ENCODE data around the gene MYLK4. TPM values are rescaled to one million over a fixed set of nuclear protein-coding genes. Genes with fewer than 3 reads are reported as not detected.

Gene MYLK4
- total RNA-seq, 1 donor from 2014 or later = 0.26 TPM

- no peak overlapping the region for H3K4me3 ChIP-seq (ENCODE audit: low read depth, low read length)
- DNase-seq (ENCODE audit: low read depth) = peak; percentile 48
- no peaks in the 10 kb centered on the region for H3K27me3 ChIP-seq (ENCODE audit: control insufficient read depth, insufficient read depth, low read length)
- no peaks in the 10 kb centered on the region for H3K36me3 ChIP-seq (ENCODE audit: control insufficient read depth, insufficient read depth, low read length)
- FAIRE-seq = no peak
- no peak for TF ChIP-seq CTCF (IDR thresholded peaks at IDR 0.05; ENCODE audit: insufficient read depth, low read length, severe bottlenecking)
Observed at GRCh38 chr6:2651961-2652360, 98.8 kb downstream of the MYLK4 start.

GRCh38 chr6:2651536-2651935 lies 99.2 kb downstream of the MYLK4 start:
- TF ChIP-seq CTCF (IDR thresholded peaks at IDR 0.05; ENCODE audit: insufficient read depth, low read length, severe bottlenecking) = no peak
- no peak overlapping the region for H3K4me3 ChIP-seq (ENCODE audit: low read depth, low read length)
- no peaks in the 10 kb centered on the region for H3K36me3 ChIP-seq (ENCODE audit: control insufficient read depth, insufficient read depth, low read length)
- FAIRE-seq = no peak
- no peak for DNase-seq (ENCODE audit: low read depth)
- no peaks in the 10 kb centered on the region for H3K27me3 ChIP-seq (ENCODE audit: control insufficient read depth, insufficient read depth, low read length)

GRCh38 chr6:2646346-2646745 lies 104.4 kb downstream of the MYLK4 start:
- Histone ChIP-seq H3K4me3 (ENCODE audit: low read depth, low read length) (no peak overlapping the region), H3K27me3 (ENCODE audit: control insufficient read depth, insufficient read depth, low read length) (no peaks in the 10 kb centered on the region), H3K36me3 (ENCODE audit: control insufficient read depth, insufficient read depth, low read length) (no peaks in the 10 kb centered on the region)
- FAIRE-seq = peak; percentile 83
- no peak for DNase-seq (ENCODE audit: low read depth)
- TF ChIP-seq CTCF (IDR thresholded peaks at IDR 0.05; ENCODE audit: insufficient read depth, low read length, severe bottlenecking) = no peak

GRCh38 chr6:2643935-2644539 lies 106.7 kb downstream of the MYLK4 start:
- FAIRE-seq (no peak), DNase-seq (ENCODE audit: low read depth) (no peak)
- TF ChIP-seq CTCF (IDR thresholded peaks at IDR 0.05; ENCODE audit: insufficient read depth, low read length, severe bottlenecking) = no peak
- no peaks in the 10 kb centered on the region for H3K27me3 ChIP-seq (ENCODE audit: control insufficient read depth, insufficient read depth, low read length)
- no peaks in the 10 kb centered on the region for H3K36me3 ChIP-seq (ENCODE audit: control insufficient read depth, insufficient read depth, low read length)
- no peak overlapping the region for H3K4me3 ChIP-seq (ENCODE audit: low read depth, low read length)

- Histone ChIP-seq H3K27me3 (ENCODE audit: control insufficient read depth, insufficient read depth, low read length) (no peaks in the 10 kb centered on the region), H3K4me3 (ENCODE audit: low read depth, low read length) (no peak overlapping the region), H3K36me3 (ENCODE audit: control insufficient read depth, insufficient read depth, low read length) (no peaks in the 10 kb centered on the region)
- FAIRE-seq (no peak), DNase-seq (ENCODE audit: low read depth) (no peak)
- no peak for TF ChIP-seq CTCF (IDR thresholded peaks at IDR 0.05; ENCODE audit: insufficient read depth, low read length, severe bottlenecking)
Observed at GRCh38 chr6:2643130-2643529, 107.6 kb downstream of the MYLK4 start.

All from bronchial epithelial cell (primary cell).